Measurements from ENCODE around the gene CNGB1.

Gene CNGB1

DNA sequence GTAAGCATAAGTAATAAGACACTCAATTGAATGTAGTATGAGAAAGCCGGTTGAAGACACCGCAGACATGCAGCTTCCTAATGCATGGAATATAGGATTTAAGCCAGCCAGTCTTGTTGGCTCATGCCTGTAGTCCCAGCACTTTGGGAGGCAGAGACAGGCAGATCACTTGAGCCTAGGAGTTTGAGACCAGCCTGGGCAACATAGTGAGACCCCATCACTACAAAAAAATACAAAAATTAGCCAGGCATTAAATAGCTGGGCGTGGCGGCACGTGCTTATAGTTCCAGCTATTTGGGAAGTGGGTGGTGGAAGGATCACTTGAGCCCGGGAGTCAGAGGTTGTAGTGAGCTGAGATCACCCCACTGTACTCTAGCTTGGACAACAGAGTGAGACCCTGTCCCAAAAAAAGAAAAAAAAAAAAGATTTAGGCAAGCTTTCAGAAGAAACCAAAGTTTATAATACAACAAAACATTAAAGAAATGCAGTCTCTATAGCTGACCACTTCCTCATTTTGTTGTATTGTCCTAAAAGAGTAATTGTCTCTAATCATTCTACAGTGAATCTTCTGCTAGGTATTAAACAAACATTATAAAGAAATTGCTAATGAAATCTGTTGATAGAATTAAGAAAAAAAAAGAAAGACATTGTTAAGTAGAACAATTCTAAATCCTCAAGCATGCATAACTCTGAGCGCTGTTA lies 100.0 kb downstream of the CNGB1 start:
- peaks cover 0 to 8% (median 0%) of the 10 kb centered on the region in 5 experiments for H3K27me3 ChIP-seq (replicated peaks in 2 of 5; ENCODE audit: control insufficient read depth in 4 of 5, insufficient read depth in 5 of 5, low read length in 4 of 5)
- peak in 2 of 3 donors; percentile 29 to 38 for DNase-seq
- H3K4me1 ChIP-seq (ENCODE audit: control extremely low read depth in 1 of 4, control insufficient read depth in 4 of 4, insufficient read depth in 4 of 4, low read length in 3 of 4): no peaks in the 10 kb centered on the region
- POLR2A ChIA-PET: no interaction called here
- H3K27ac ChIP-seq (ENCODE audit: insufficient read depth in 1 of 2, low read depth in 1 of 2, low read length in 2 of 2, poor library complexity in 1 of 2, severe bottlenecking in 2 of 2): no peak overlapping the region
- 96% methylated on average over 2 of the region's 7 CpGs for WGBS (ENCODE audit: insufficient coverage)
- H3K4me3 ChIP-seq (ENCODE audit: control insufficient read depth in 1 of 7, extremely low read depth in 1 of 7, insufficient read depth in 4 of 7, low read depth in 2 of 7, low read length in 6 of 7): no peak overlapping the region
- no peaks in the 10 kb centered on the region for H3K9me3 ChIP-seq (ENCODE audit: control extremely low read depth in 1 of 5, control insufficient read depth in 4 of 5, insufficient read depth in 2 of 5, low read depth in 1 of 5, low read length in 4 of 5)
- H3K36me3 ChIP-seq (ENCODE audit: control insufficient read depth in 4 of 4, insufficient read depth in 4 of 4, low read length in 3 of 4): no peaks in the 10 kb centered on the region
- CTCF ChIA-PET: interaction anchor here (1.0 to 1.7 kb wide), 5 partner anchors 9 to 113 kb away, joined by 3 to 8 read pairs (median 4); no protein-coding TSS in a partner anchor

DNA sequence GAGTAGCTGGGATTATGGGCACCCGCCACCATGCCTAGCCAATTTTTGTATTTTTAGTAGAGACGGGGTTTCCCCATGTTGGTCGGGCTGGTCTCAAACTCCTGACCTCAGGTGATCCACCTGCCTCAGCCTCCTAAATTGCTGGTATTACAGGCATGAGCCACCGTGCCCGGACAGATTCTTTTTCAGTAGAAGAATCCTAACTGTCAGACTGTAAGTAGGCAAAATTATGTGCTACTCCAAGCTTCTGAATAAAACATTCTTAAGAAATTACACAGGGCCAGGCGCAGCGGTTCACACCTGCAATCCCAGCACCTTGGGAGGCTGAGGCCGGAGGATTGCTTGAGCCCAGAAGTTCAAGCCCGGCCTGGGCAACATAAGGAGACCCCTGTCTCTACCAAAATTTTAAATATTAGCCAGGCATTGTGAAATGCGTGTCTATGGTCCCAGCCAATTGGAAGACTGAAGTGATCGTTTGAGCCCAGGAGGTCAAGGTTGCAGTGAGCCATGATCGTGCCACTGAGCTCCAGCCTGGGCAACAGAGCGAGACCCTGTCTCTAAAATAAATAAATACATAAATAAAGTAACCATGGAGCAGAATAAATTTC lies 101.9 kb downstream of the CNGB1 start:
- ChIA-PET CTCF (interaction anchor here (0.6 to 2.3 kb wide), 5 partner anchors 11 to 127 kb away, joined by 3 to 6 read pairs (median 3); no protein-coding TSS in a partner anchor), POLR2A (interaction anchor here (0.6 to 0.7 kb wide), 2 partner anchors 48 to 102 kb away, joined by 3 to 4 read pairs; no protein-coding TSS in a partner anchor)

DNA sequence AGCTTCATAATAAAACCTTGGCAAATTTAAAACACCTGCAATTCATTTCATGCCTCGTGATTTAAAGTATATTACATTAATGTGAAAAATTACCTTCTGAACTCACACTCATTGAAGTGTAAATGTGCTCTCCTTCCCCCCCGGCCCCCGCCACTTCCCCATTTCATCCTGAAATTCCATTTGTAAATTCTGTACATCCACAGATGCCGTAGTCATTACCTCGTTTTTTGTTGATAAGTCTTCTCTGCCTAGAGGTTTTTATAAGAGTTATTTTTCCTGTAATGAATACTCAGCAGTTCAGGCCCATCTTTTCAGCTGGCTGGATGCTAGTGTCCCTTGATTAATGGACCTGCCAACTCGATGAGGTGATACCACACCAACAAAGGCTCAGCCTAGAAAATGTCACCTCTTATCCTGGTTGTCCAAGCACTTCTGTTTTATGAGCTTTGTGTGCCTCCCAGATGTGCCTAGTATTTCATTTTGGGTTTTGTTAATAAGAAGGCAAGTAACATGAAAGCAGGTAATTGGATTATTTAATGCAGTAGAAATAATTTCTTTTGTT lies 103.8 kb downstream of the CNGB1 start:
- ChIA-PET POLR2A (interaction anchor here (0.6 to 0.7 kb wide), 2 partner anchors 26 to 145 kb away, joined by 3 to 4 read pairs; no protein-coding TSS in a partner anchor), CTCF (interaction anchor here (0.6 to 3.4 kb wide), 9 partner anchors 12 to 292 kb away, joined by 3 to 11 read pairs (median 5); no protein-coding TSS in a partner anchor)
- H3K4me3 ChIP-seq (ENCODE audit: control insufficient read depth in 1 of 7, extremely low read depth in 1 of 7, insufficient read depth in 4 of 7, low read depth in 2 of 7, low read length in 6 of 7): no peak overlapping the region
- no peak overlapping the region for H3K27ac ChIP-seq (ENCODE audit: insufficient read depth in 1 of 2, low read depth in 1 of 2, low read length in 2 of 2, poor library complexity in 1 of 2, severe bottlenecking in 2 of 2)
- no peaks in the 10 kb centered on the region for H3K27me3 ChIP-seq (replicated peaks in 2 of 5; ENCODE audit: control insufficient read depth in 4 of 5, insufficient read depth in 5 of 5, low read length in 4 of 5)
- no peaks in the 10 kb centered on the region for H3K9me3 ChIP-seq (ENCODE audit: control extremely low read depth in 1 of 5, control insufficient read depth in 4 of 5, insufficient read depth in 2 of 5, low read depth in 1 of 5, low read length in 4 of 5)
- WGBS (ENCODE audit: insufficient coverage): 90% methylated on average over 2 of the region's 6 CpGs
- no peaks in the 10 kb centered on the region for H3K36me3 ChIP-seq (ENCODE audit: control insufficient read depth in 4 of 4, insufficient read depth in 4 of 4, low read length in 3 of 4)
- no peak for DNase-seq
- peaks cover 0 to 2% (median under 1%) of the 10 kb centered on the region in 4 experiments for H3K4me1 ChIP-seq (ENCODE audit: control extremely low read depth in 1 of 4, control insufficient read depth in 4 of 4, insufficient read depth in 4 of 4, low read length in 3 of 4)

More for the DNA sequence above, 101.9 kb downstream of the CNGB1 start:
- H3K4me1 ChIP-seq (ENCODE audit: control extremely low read depth in 1 of 4, control insufficient read depth in 4 of 4, insufficient read depth in 4 of 4, low read length in 3 of 4): no peaks in the 10 kb centered on the region
- H3K27ac ChIP-seq (ENCODE audit: insufficient read depth in 1 of 2, low read depth in 1 of 2, low read length in 2 of 2, poor library complexity in 1 of 2, severe bottlenecking in 2 of 2): no peak overlapping the region
- H3K4me3 ChIP-seq (ENCODE audit: control insufficient read depth in 1 of 7, extremely low read depth in 1 of 7, insufficient read depth in 4 of 7, low read depth in 2 of 7, low read length in 6 of 7): no peak overlapping the region
- DNase-seq: no peak
- H3K27me3 ChIP-seq (replicated peaks in 2 of 5; ENCODE audit: control insufficient read depth in 4 of 5, insufficient read depth in 5 of 5, low read length in 4 of 5): peaks cover 0 to 7% (median 0%) of the 10 kb centered on the region in 5 experiments
- WGBS (ENCODE audit: insufficient coverage): 97% methylated on average over 9 of the region's 13 CpGs
- no peaks in the 10 kb centered on the region for H3K36me3 ChIP-seq (ENCODE audit: control insufficient read depth in 4 of 4, insufficient read depth in 4 of 4, low read length in 3 of 4)
- H3K9me3 ChIP-seq (ENCODE audit: control extremely low read depth in 1 of 5, control insufficient read depth in 4 of 5, insufficient read depth in 2 of 5, low read depth in 1 of 5, low read length in 4 of 5): no peaks in the 10 kb centered on the region

DNA sequence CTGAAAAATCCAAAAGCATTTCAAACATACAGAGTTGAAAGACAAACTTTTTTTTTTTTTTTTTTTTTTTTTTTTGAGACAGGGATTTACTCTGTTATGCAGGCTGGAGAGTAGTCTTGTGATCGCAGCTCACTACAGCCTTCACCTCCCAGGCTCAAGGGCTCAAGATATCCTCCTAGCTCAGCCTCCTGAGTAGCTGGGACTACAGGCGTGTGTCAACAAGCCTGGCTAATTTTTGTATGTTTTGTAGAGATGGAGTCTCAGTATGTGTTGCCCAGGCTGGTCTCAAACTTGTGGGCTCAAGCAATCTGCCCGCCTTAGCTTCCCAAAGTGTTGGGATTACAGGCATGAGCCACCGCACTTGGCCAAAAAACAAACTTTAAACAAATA lies 104.4 kb downstream of the CNGB1 start:
- Histone ChIP-seq H3K27me3 (replicated peaks in 2 of 5; ENCODE audit: control insufficient read depth in 4 of 5, insufficient read depth in 5 of 5, low read length in 4 of 5) (no peaks in the 10 kb centered on the region), H3K4me3 (ENCODE audit: control insufficient read depth in 1 of 7, extremely low read depth in 1 of 7, insufficient read depth in 4 of 7, low read depth in 2 of 7, low read length in 6 of 7) (no peak overlapping the region), H3K4me1 (ENCODE audit: control extremely low read depth in 1 of 4, control insufficient read depth in 4 of 4, insufficient read depth in 4 of 4, low read length in 3 of 4) (peaks cover 0 to 2% (median under 1%) of the 10 kb centered on the region in 4 experiments), H3K36me3 (ENCODE audit: control insufficient read depth in 4 of 4, insufficient read depth in 4 of 4, low read length in 3 of 4) (no peaks in the 10 kb centered on the region), H3K27ac (ENCODE audit: insufficient read depth in 1 of 2, low read depth in 1 of 2, low read length in 2 of 2, poor library complexity in 1 of 2, severe bottlenecking in 2 of 2) (no peak overlapping the region), H3K9me3 (ENCODE audit: control extremely low read depth in 1 of 5, control insufficient read depth in 4 of 5, insufficient read depth in 2 of 5, low read depth in 1 of 5, low read length in 4 of 5) (no peaks in the 10 kb centered on the region)
- no peak for DNase-seq
- POLR2A ChIA-PET: no interaction called here
- CTCF ChIA-PET: interaction anchor here (1.2 to 3.4 kb wide), 7 partner anchors 12 to 291 kb away, joined by 3 to 11 read pairs (median 5); no protein-coding TSS in a partner anchor
- no CpG with 5 or more reads among the region's 4 CpGs for WGBS (ENCODE audit: insufficient coverage)

DNA sequence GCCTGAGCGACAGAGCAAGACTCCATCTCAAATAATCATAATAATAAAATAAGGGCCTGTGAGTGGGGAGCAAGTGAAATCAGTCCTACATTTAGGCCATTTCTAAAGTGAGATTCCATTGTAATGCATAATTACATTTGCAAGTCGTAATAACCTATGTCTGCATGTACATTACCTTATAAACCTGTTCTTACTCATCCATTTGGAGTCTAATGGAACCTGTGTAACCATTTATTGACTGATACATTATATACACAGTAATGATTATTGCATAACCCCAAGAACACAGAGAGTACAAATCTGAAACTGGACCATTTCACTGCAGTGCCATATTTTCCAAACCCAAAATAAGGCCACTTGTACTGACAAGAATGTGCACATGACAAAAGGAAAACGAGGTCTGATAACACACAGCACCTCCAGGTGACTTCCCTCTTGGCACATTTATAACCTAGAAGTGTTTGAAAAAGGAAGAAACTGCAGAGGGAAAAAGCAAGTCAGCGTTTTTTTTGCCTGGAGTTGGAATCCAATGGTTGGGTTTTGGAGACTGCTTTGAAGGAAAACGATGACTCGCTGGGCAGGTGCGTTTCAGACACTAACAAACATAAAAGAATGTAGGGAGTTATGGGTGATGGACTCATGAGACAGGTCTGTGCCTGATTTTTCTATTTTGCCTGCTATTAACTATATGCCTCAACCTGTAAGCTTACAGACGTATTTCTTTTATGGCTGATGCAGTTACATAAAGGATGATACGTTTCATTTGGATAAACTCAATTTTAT lies 105.0 kb downstream of the CNGB1 start:
- no peak overlapping the region for H3K4me3 ChIP-seq (ENCODE audit: control insufficient read depth in 1 of 7, extremely low read depth in 1 of 7, insufficient read depth in 4 of 7, low read depth in 2 of 7, low read length in 6 of 7)
- H3K27me3 ChIP-seq (replicated peaks in 2 of 5; ENCODE audit: control insufficient read depth in 4 of 5, insufficient read depth in 5 of 5, low read length in 4 of 5): no peaks in the 10 kb centered on the region
- H3K27ac ChIP-seq (ENCODE audit: insufficient read depth in 1 of 2, low read depth in 1 of 2, low read length in 2 of 2, poor library complexity in 1 of 2, severe bottlenecking in 2 of 2): no peak overlapping the region
- 100% methylated on average over 1 of the region's 9 CpGs for WGBS (ENCODE audit: insufficient coverage)
- no peak for DNase-seq
- no peaks in the 10 kb centered on the region for H3K9me3 ChIP-seq (ENCODE audit: control extremely low read depth in 1 of 5, control insufficient read depth in 4 of 5, insufficient read depth in 2 of 5, low read depth in 1 of 5, low read length in 4 of 5)
- CTCF ChIA-PET: interaction anchor here (1.2 to 3.4 kb wide), 5 partner anchors 12 to 109 kb away, joined by 3 to 11 read pairs (median 5); no protein-coding TSS in a partner anchor
- H3K36me3 ChIP-seq (ENCODE audit: control insufficient read depth in 4 of 4, insufficient read depth in 4 of 4, low read length in 3 of 4): no peaks in the 10 kb centered on the region
- H3K4me1 ChIP-seq (ENCODE audit: control extremely low read depth in 1 of 4, control insufficient read depth in 4 of 4, insufficient read depth in 4 of 4, low read length in 3 of 4): peaks cover 0 to 2% (median under 1%) of the 10 kb centered on the region in 4 experiments
- POLR2A ChIA-PET: no interaction called here

DNA sequence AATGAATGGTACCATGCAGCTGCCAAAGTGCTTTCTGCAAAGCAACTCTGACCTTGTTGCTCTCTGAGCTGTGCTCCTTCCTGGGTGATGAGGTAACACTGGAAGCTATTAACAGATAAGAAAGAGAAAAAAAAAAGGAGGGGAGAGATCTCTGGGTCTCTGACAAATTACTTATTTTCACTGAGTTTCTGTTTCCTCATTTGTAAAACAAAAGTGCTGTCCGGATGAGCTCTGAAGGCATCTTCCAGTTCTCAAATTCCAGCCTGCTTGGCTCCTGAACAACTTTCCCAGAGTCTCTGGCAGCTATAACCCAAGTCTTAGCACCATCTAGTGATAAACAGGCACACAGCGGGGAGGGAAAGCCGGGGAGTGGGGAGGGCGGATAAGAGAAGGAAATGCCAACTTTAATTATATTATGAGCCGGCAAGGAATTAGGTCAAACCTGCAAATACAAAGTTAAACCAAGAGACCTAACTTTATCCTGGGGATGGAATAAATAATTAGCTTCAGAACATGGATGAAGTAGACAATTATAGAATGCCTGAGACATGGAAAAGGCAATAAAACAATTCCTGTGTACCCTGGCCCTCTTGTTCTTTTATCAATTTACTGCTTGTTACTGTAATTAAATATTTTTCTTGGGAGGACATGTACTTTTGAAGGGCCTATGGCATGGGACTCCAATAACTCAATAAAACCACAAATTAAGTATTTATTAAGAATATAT lies 107.3 kb downstream of the CNGB1 start:
- WGBS (ENCODE audit: insufficient coverage): 20% methylated on average over 1 of the region's 5 CpGs
- Histone ChIP-seq H3K4me3 (ENCODE audit: control insufficient read depth in 1 of 7, extremely low read depth in 1 of 7, insufficient read depth in 4 of 7, low read depth in 2 of 7, low read length in 6 of 7) (no peak overlapping the region), H3K27ac (ENCODE audit: insufficient read depth in 1 of 2, low read depth in 1 of 2, low read length in 2 of 2, poor library complexity in 1 of 2, severe bottlenecking in 2 of 2) (no peak overlapping the region), H3K4me1 (ENCODE audit: control extremely low read depth in 1 of 4, control insufficient read depth in 4 of 4, insufficient read depth in 4 of 4, low read length in 3 of 4) (peaks cover 0 to 2% (median under 1%) of the 10 kb centered on the region in 4 experiments), H3K9me3 (ENCODE audit: control extremely low read depth in 1 of 5, control insufficient read depth in 4 of 5, insufficient read depth in 2 of 5, low read depth in 1 of 5, low read length in 4 of 5) (no peaks in the 10 kb centered on the region), H3K36me3 (ENCODE audit: control insufficient read depth in 4 of 4, insufficient read depth in 4 of 4, low read length in 3 of 4) (no peaks in the 10 kb centered on the region), H3K27me3 (replicated peaks in 2 of 5; ENCODE audit: control insufficient read depth in 4 of 5, insufficient read depth in 5 of 5, low read length in 4 of 5) (no peaks in the 10 kb centered on the region)
- CTCF ChIA-PET: interaction anchor here (0.6 to 9.8 kb wide), 12 partner anchors 13 to 288 kb away, joined by 3 to 101 read pairs (median 4); no protein-coding TSS in a partner anchor
- POLR2A ChIA-PET: interaction anchor here (0.6 to 1.2 kb wide), 2 partner anchors 11 to 63 kb away, joined by 3 to 4 read pairs; no protein-coding TSS in a partner anchor
- peak; percentile 44 to 46 (median 46) for DNase-seq
